Esophagus muscularis mucosa (tissue), 4 donors: Measurements from ENCODE around the gene ENDOD1. TPM values are rescaled to one million over a fixed set of nuclear protein-coding genes. Genes with fewer than 3 reads are reported as not detected.

Experiments
- DNase-seq: peaks from one replicate; pipeline ENCODE4 v3.0.0-alpha.2; 2017; ENCODE audit errors: extremely low spot score
- H3K27ac ChIP-seq, 4 donors: fragments of 200-600 bp; sonication (generic); replicated peaks in 1 of 4; 1 replicate in 3 of 4; 2 replicates in 1 of 4; pipeline ENCODE4 v1.5.1; 2016 to 2019; ENCODE audit warnings: mild to moderate bottlenecking in 1 of 4
- H3K27me3 ChIP-seq, 4 donors: fragments of 200-600 bp; sonication (generic); one replicate each; pipeline versions ENCODE4 v1.5.1 to v1.6.0; 2016 to 2019
- H3K36me3 ChIP-seq, 4 donors: fragments of 200-600 bp; sonication (generic); one replicate each; pipeline ENCODE4 v1.5.1; 2016 to 2019
- H3K4me1 ChIP-seq, 4 donors: fragments of 200-600 bp; sonication (generic); one replicate each; pipeline ENCODE4 v1.5.1; 2016 to 2019
- H3K4me3 ChIP-seq, 4 donors: fragments of 200-600 bp; sonication (generic); 1 replicate in 2 of 4; 2 replicates in 2 of 4; pipeline ENCODE4 v1.5.1; 2016 to 2019; ENCODE audit warnings: mild to moderate bottlenecking in 4 of 4, moderate library complexity in 1 of 4
- H3K9me3 ChIP-seq, 4 donors: fragments of 200-600 bp; sonication (generic); 1 replicate in 3 of 4; 2 replicates in 1 of 4; pipeline ENCODE4 v1.5.1; 2016 to 2019
- EP300 ChIP-seq: sonication (generic); formaldehyde crosslinking; IDR thresholded peaks from one replicate; pipeline ENCODE4 v1.6.1; 2017; ENCODE audit warnings: antibody characterized with exemption
- POLR2A ChIP-seq: fragments of 450-650 bp; IDR thresholded peaks from one replicate; pipeline ENCODE4 v1.6.1; 2017; ENCODE audit warnings: antibody characterized with exemption, moderate library complexity, mild to moderate bottlenecking, low read depth
- POLR2AphosphoS5 ChIP-seq, 2 donors: sonication (generic); formaldehyde crosslinking; IDR thresholded peaks; one replicate each; pipeline ENCODE4 v1.6.1; 2017; ENCODE audit warnings: antibody characterized with exemption in 2 of 2
- WGBS: methylation state at CpG from one replicate; pipeline ENCODE4 v1.1.5; 2018; 5-methylcytosine and 5-hydroxymethylcytosine counted together
- intact Hi-C: fragments of 100-400 bp; cut with DNase I; formaldehyde crosslinking; loops from one replicate; pipeline ENCODE4 v1.15.1; 2023
- total RNA-seq, 4 donors: library from RNA; depleted of rRNA; stranded (reverse); fragments of >200 nt; gene quantifications; one replicate each; pipeline versions ENCODE4 v1.1.0 to v1.2.1, GENCODE V29; 2016
- TF ChIP-seq, protein P1 (sequence below), 3 experiments: fragments of 200-600 bp in 2 of 3; fragments of 450-650 bp in 1 of 3; sonication (generic) in 2 of 3; IDR thresholded peaks; one replicate each; pipeline ENCODE4 v1.5.1; 2017 to 2019; ENCODE audit warnings: antibody characterized with exemption in 3 of 3, mild to moderate bottlenecking in 2 of 3, moderate library complexity in 1 of 3

Gene ENDOD1
- total RNA-seq, 4 donors from 2014 or later, result 37.6 to 43.2 (median 41.0) TPM

DNA sequence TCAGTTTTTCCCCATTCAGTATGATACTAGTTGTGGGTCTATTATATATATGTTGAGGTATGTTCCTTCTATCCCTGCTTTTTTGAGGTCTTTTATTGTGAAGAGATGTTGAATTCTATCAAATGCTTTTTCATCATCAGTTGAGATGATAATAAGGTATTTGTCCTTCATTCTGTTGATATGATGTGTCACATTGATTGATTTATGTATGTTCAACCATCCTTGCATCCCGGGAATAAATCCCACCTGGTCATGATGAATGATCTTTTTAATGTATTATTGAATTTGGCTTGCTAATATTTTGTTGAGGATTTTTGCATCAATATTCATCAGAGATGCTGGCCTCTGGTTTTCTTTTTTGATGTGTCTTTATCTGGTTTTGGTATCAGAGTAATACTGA is 26.0 kb downstream of the ENDOD1 start:
- H3K4me1 ChIP-seq, result peaks cover 0 to 22% (median 0%) of the 10 kb centered on the region in 4 donors
- no peaks in the 10 kb centered on the region for H3K9me3 ChIP-seq
- TF ChIP-seq, protein P1, sequence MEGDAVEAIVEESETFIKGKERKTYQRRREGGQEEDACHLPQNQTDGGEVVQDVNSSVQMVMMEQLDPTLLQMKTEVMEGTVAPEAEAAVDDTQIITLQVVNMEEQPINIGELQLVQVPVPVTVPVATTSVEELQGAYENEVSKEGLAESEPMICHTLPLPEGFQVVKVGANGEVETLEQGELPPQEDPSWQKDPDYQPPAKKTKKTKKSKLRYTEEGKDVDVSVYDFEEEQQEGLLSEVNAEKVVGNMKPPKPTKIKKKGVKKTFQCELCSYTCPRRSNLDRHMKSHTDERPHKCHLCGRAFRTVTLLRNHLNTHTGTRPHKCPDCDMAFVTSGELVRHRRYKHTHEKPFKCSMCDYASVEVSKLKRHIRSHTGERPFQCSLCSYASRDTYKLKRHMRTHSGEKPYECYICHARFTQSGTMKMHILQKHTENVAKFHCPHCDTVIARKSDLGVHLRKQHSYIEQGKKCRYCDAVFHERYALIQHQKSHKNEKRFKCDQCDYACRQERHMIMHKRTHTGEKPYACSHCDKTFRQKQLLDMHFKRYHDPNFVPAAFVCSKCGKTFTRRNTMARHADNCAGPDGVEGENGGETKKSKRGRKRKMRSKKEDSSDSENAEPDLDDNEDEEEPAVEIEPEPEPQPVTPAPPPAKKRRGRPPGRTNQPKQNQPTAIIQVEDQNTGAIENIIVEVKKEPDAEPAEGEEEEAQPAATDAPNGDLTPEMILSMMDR (IDR thresholded peaks at IDR 0.05), result no peak
- TF ChIP-seq POLR2AphosphoS5 (IDR thresholded peaks at IDR 0.05), result no peak
- no peak for TF ChIP-seq POLR2A
- TF ChIP-seq EP300, result no peak
- no peak for DNase-seq
- no peak overlapping the region for H3K27ac ChIP-seq
- H3K36me3 ChIP-seq, result no peaks in the 10 kb centered on the region
- intact Hi-C loops, result no loop called here
- no peak overlapping the region for H3K4me3 ChIP-seq
- 50% methylated on average over 1 of the region's 1 CpG for WGBS
- H3K27me3 ChIP-seq, result no peaks in the 10 kb centered on the region

DNA sequence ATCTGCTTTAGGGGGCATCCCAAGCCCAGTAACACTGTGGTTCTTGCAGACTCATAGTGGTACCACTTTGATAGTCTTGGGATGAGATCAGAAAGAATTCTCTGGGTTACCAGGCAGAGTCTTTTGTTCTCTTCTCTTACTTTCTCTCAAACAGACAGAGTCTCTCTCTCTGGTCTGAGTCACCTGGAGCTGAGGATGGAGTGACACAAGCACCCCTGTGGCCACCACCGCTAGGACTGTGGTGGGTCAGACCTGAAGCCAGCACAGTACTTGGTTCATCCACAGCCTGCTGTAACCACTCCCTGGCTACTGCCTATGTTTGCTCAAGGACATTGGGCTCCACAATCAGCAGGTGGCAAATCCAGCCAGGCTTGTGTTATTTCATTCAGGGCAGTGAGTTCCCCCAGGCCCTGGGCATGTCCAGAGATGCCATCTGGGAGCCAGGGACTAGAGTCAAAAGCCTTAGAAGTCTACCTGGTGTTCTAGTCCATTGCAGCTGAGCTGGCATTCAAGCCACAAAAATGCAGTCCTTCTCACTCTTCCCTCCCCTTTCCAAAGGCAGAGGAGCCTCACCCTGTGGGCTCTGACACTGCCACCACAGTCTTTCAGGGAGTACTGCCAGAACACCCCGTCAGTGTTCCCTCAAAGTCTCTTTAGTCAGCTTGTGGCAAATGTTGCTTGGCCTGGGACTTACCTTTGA is 29.9 kb downstream of the ENDOD1 start:
- intact Hi-C loops, result no loop called here
- TF ChIP-seq, protein P1 (IDR thresholded peaks at IDR 0.05), result no peak
- TF ChIP-seq POLR2A, result no peak
- no peak for TF ChIP-seq EP300
- no peak for TF ChIP-seq POLR2AphosphoS5 (IDR thresholded peaks at IDR 0.05)
- no peak overlapping the region for H3K4me3 ChIP-seq

DNA sequence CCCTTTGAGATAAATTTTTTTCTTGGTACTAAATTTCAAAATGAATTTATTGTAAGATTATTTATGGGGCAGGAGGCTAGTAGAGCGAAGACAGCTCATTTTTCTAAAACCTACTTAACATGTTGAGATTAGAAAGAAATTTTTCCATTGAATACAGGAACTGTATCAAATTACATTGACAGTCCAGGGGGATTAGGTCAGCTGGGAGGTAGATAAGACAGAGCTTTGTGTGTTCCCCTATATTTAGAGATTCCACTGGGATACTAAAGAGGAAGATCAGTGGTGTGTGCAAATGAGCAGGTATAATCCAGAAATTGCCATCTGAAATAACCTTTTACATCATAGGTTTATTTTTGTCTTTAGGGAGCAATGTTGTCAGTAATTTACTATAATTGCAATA is 32.1 kb downstream of the ENDOD1 start:
- Histone ChIP-seq H3K27me3 (no peaks in the 10 kb centered on the region), H3K4me1 (peaks cover 0 to 6% (median 1%) of the 10 kb centered on the region in 4 donors), H3K27ac (no peak overlapping the region), H3K36me3 (no peaks in the 10 kb centered on the region), H3K4me3 (no peak overlapping the region), H3K9me3 (no peaks in the 10 kb centered on the region)
- TF ChIP-seq POLR2A, result no peak
- no peak for TF ChIP-seq POLR2AphosphoS5 (IDR thresholded peaks at IDR 0.05)
- TF ChIP-seq, protein P1 (IDR thresholded peaks at IDR 0.05), result no peak
- no peak for TF ChIP-seq EP300
- 91% methylated on average over 1 of the region's 1 CpG for WGBS
- DNase-seq, result no peak
- intact Hi-C loops, result no loop called here

More for the DNA sequence above, 29.9 kb downstream of the ENDOD1 start:
- no peaks in the 10 kb centered on the region for H3K9me3 ChIP-seq
- no peaks in the 10 kb centered on the region for H3K36me3 ChIP-seq
- 90% methylated on average over 1 of the region's 2 CpGs for WGBS
- no peak for DNase-seq
- H3K27ac ChIP-seq, result no peak overlapping the region
- no peaks in the 10 kb centered on the region for H3K27me3 ChIP-seq
- peaks cover 0 to 6% (median 1%) of the 10 kb centered on the region in 4 donors for H3K4me1 ChIP-seq

DNA sequence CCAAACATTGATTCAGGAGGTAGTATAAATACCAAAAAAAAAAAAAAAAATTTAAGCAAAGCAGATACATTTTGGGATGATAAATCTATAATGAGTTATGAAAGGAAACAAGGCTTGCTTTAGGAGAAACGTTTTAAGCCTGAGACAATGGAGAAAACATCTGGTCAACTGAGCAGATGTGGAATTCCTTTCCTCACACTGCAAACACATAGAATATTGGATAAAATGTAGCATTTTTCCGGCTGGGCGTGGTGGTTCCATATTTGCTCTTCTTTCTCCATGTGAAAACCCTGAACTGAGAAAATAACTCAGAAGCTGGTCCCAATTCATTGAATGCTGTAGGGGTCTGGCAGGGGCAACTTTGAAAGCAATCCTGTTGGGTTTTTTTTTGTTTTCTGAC is 33.9 kb downstream of the ENDOD1 start:
- Histone ChIP-seq H3K27ac (no peak overlapping the region), H3K36me3 (peaks cover 4 to 6% (median 6%) of the 10 kb centered on the region in 4 donors), H3K4me1 (peaks cover 0 to 6% (median 1%) of the 10 kb centered on the region in 4 donors), H3K4me3 (no peak overlapping the region), H3K27me3 (no peaks in the 10 kb centered on the region), H3K9me3 (no peaks in the 10 kb centered on the region)
- WGBS, result 85% methylated on average over 3 of the region's 3 CpGs
- intact Hi-C loops, result no loop called here
- no peak for TF ChIP-seq POLR2AphosphoS5 (IDR thresholded peaks at IDR 0.05)
- no peak for TF ChIP-seq EP300
- TF ChIP-seq POLR2A, result no peak
- TF ChIP-seq, protein P1 (IDR thresholded peaks at IDR 0.05), result no peak
- DNase-seq, result no peak
